Astrocyte (in vitro differentiated cells and primary cell): ENCODE results near the gene SLC38A3. TPM values are rescaled to one million over a fixed set of nuclear protein-coding genes. Genes with fewer than 3 reads are reported as not detected.
A peak's percentile ranks its signal among the peaks of the same experiment; 100 is the strongest.

ENCODE experiments used
- DNase-seq: peaks from one replicate; pipeline ENCODE4 v3.0.0-alpha.2; 2010; ENCODE audit warnings: low read depth
- FAIRE-seq: peaks from 2 replicates; lab custom pipeline; 2011; peaks lifted over from hg19 to GRCh38; lab: Jason Lieb, UNC
- H2AFZ ChIP-seq: 2 replicates; pipeline ENCODE4 v1.6.0; 2012; ENCODE audit warnings: low read depth, low read length, inconsistent platforms
- H3K27ac ChIP-seq: 2 replicates; pipeline ENCODE4 v1.5.1; 2011; ENCODE audit warnings: low read depth, low read length, inconsistent platforms
- H3K27me3 ChIP-seq: 2 replicates; pipeline ENCODE4 v1.6.0; 2011; ENCODE audit warnings: low read length, inconsistent platforms; ENCODE audit not compliant: insufficient read depth
- H3K36me3 ChIP-seq: 2 replicates; pipeline ENCODE4 v1.5.1; 2011; ENCODE audit warnings: low read length, inconsistent platforms; ENCODE audit not compliant: insufficient read depth
- H3K4me1 ChIP-seq: 2 replicates; pipeline ENCODE4 v1.5.1; 2011; ENCODE audit warnings: low read length, inconsistent platforms; ENCODE audit not compliant: insufficient read depth
- H3K4me2 ChIP-seq: 2 replicates; pipeline ENCODE4 v1.6.0; 2012; ENCODE audit warnings: low read length, inconsistent platforms
- H3K4me3 ChIP-seq: 2 replicates; pipeline ENCODE4 v1.5.1; 2011; ENCODE audit warnings: low read depth, mild to moderate bottlenecking, low read length, inconsistent platforms; ENCODE audit not compliant: insufficient read depth
- H3K79me2 ChIP-seq: 2 replicates; pipeline ENCODE4 v1.6.0; 2012; ENCODE audit warnings: mild to moderate bottlenecking, low read length, inconsistent platforms; ENCODE audit not compliant: insufficient read depth
- H3K9ac ChIP-seq: 2 replicates; pipeline ENCODE4 v1.6.0; 2012; ENCODE audit warnings: mild to moderate bottlenecking, low read length, inconsistent platforms
- H3K9me3 ChIP-seq: 2 replicates; pipeline ENCODE4 v1.5.1; 2012; ENCODE audit warnings: low read depth, mild to moderate bottlenecking, low read length, inconsistent platforms; ENCODE audit not compliant: insufficient read depth
- H4K20me1 ChIP-seq: 2 replicates; pipeline ENCODE4 v1.6.0; 2012; ENCODE audit warnings: low read length, inconsistent platforms; ENCODE audit not compliant: insufficient read depth
- H3K27ac Mint-ChIP-seq: one replicate; pipeline ENCODE4 v1.8.0; 2021; ENCODE audit warnings: mild to moderate bottlenecking, mixed read lengths; ENCODE audit not compliant: unreplicated experiment
- H3K27me3 Mint-ChIP-seq: one replicate; pipeline ENCODE4 v1.8.0; 2021; ENCODE audit warnings: low read depth, mixed read lengths; ENCODE audit not compliant: unreplicated experiment
- H3K36me3 Mint-ChIP-seq: one replicate; pipeline ENCODE4 v1.8.0; 2021; ENCODE audit warnings: low read depth, mixed read lengths; ENCODE audit not compliant: unreplicated experiment
- H3K4me1 Mint-ChIP-seq: one replicate; pipeline ENCODE4 v1.8.0; 2021; ENCODE audit warnings: low read depth, mixed read lengths; ENCODE audit not compliant: unreplicated experiment
- H3K4me3 Mint-ChIP-seq: one replicate; pipeline ENCODE4 v1.8.0; 2021; ENCODE audit warnings: mild to moderate bottlenecking, moderate library complexity, mixed read lengths; ENCODE audit not compliant: unreplicated experiment
- H3K9me3 Mint-ChIP-seq: one replicate; pipeline ENCODE4 v1.8.0; 2021; ENCODE audit warnings: mild to moderate bottlenecking, mixed read lengths; ENCODE audit not compliant: unreplicated experiment
- CTCF ChIP-seq: IDR thresholded peaks from 2 replicates; pipeline ENCODE4 v1.5.1; 2011; ENCODE audit warnings: low read depth, mild to moderate bottlenecking, inconsistent platforms, low read length, moderate library complexity; ENCODE audit not compliant: insufficient read depth
- EZH2 ChIP-seq: IDR thresholded peaks from 2 replicates; pipeline ENCODE4 v1.6.1; 2012; ENCODE audit warnings: mild to moderate bottlenecking, low read length, inconsistent platforms; ENCODE audit not compliant: insufficient read depth
- total RNA-seq: library from RNA; stranded (reverse); gene quantifications from 2 replicates; pipeline ENCODE4 v1.2.1, GENCODE V29; 2021

Gene SLC38A3
- total RNA-seq, 1 donor from 2014 or later: 0.68 TPM

GRCh38 chr3:50237133-50237651 is 32.1 kb downstream of the SLC38A3 start:
- DNase-seq (no peak), FAIRE-seq (no peak)
- Mint-ChIP-seq H3K27me3 (no peaks in the 10 kb centered on the region), H3K4me3 (peak overlapping the region; percentile 100), H3K9me3 (no peaks in the 10 kb centered on the region), H3K27ac (peak overlapping the region; percentile 88), H3K4me1 (peaks cover 25% of the 10 kb centered on the region), H3K36me3 (peaks cover 3% of the 10 kb centered on the region)
- TF ChIP-seq CTCF (no peak), EZH2 (no peak)
- Histone ChIP-seq H3K9me3 (no peaks in the 10 kb centered on the region), H3K27ac (peak overlapping the region; percentile 63), H3K4me2 (peak overlapping the region; percentile 97), H3K27me3 (no peaks in the 10 kb centered on the region), H4K20me1 (peaks cover 58% of the 10 kb centered on the region), H3K9ac (peak overlapping the region; percentile 95), H3K79me2 (peaks cover 62% of the 10 kb centered on the region), H2AFZ (no peak overlapping the region), H3K4me3 (peak overlapping the region; percentile 92), H3K4me1 (peaks cover 33% of the 10 kb centered on the region), H3K36me3 (peaks cover 3% of the 10 kb centered on the region)

DNA sequence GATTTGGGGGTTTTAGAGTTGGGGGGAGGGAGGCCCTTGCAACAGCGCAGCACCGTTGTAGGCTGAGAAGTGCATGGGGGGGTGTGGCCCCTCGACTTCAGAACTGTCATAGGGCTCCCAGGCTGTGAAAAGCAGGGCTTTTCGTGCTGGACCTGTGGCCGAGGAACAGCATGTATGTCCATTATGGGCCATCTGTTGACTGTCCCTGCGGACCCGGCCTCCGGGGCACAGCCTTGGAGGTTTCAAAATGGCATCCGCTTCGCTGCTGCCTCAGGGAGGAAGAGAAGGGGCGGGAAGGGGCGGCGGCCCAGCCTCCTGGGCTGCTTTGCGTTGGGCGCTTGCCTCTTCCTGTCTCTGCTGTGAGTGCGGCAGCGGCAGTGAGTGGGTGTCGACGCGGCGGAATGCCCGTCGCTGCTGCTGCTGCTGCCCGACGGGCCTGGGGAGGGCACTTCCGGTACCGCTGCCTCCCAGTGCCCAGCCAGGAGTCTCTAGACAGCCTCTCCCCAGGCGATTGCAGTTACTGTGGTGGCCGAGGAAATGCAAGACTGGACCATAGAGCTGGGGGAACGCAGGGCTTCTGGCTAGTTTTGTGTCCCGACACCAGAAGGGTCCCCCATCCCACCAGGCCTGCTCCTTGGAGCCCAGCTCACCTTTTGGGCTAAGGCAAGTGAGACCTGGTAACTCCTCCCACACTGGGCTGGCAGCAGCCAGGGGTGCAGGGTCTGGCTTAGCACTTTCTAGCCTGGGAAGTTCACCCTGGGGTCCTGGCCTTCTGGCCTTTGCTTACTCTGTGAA is 32.9 kb downstream of the SLC38A3 start:
- peak overlapping the region; percentile 95 for H3K9ac ChIP-seq
- peak overlapping the region; percentile 92 for H3K4me3 ChIP-seq
- Mint-ChIP-seq H3K9me3 (no peaks in the 10 kb centered on the region), H3K27ac (peak overlapping the region; percentile 88), H3K4me3 (peak overlapping the region; percentile 100), H3K27me3 (no peaks in the 10 kb centered on the region), H3K36me3 (peaks cover 5% of the 10 kb centered on the region), H3K4me1 (peaks cover 29% of the 10 kb centered on the region)
- DNase-seq: peak; percentile 80
- H3K4me2 ChIP-seq: peak overlapping the region; percentile 97
- peaks cover 70% of the 10 kb centered on the region for H3K79me2 ChIP-seq
- peaks cover 64% of the 10 kb centered on the region for H4K20me1 ChIP-seq
- H2AFZ ChIP-seq: peak overlapping the region; percentile 42
- FAIRE-seq: peak; percentile 29
- TF ChIP-seq EZH2: no peak
- TF ChIP-seq CTCF: no peak
- H3K27me3 ChIP-seq: no peaks in the 10 kb centered on the region
- peaks cover 39% of the 10 kb centered on the region for H3K4me1 ChIP-seq
- peaks cover 3% of the 10 kb centered on the region for H3K36me3 ChIP-seq
- no peaks in the 10 kb centered on the region for H3K9me3 ChIP-seq
- peak overlapping the region; percentile 63 for H3K27ac ChIP-seq
